Type B pancreatic cell (in vitro differentiated cells): ENCODE measurements around the gene ARHGEF17. TPM values are rescaled to one million over a fixed set of nuclear protein-coding genes. Genes with fewer than 3 reads are reported as not detected.

Experiments used
- DNase-seq: peaks from one replicate; pipeline ENCODE4 v3.0.0; 2021; ENCODE audit warnings: mixed read lengths; ENCODE audit not compliant: unreplicated experiment; ENCODE audit errors: extremely low spot score
- H3K27ac Mint-ChIP-seq: 2 replicates; pipeline ENCODE4 v1.8.0; 2021; ENCODE audit warnings: mild to moderate bottlenecking, mixed read lengths
- H3K27me3 Mint-ChIP-seq: 2 replicates; pipeline ENCODE4 v1.8.0; 2021; ENCODE audit warnings: mixed read lengths
- H3K36me3 Mint-ChIP-seq: 2 replicates; pipeline ENCODE4 v1.8.0; 2021; ENCODE audit warnings: mixed read lengths
- H3K4me1 Mint-ChIP-seq: one replicate; pipeline ENCODE4 v1.8.0; 2021; ENCODE audit warnings: mixed read lengths; ENCODE audit not compliant: unreplicated experiment
- H3K4me3 Mint-ChIP-seq: 2 replicates; pipeline ENCODE4 v1.8.0; 2021; ENCODE audit warnings: mild to moderate bottlenecking, mixed read lengths
- H3K9me3 Mint-ChIP-seq: 2 replicates; pipeline ENCODE4 v1.8.0; 2021; ENCODE audit warnings: mixed read lengths
- total RNA-seq: library from RNA; stranded (reverse); gene quantifications from 2 replicates; pipeline ENCODE4 v1.2.1, GENCODE V29; 2021; ENCODE audit warnings: low replicate concordance
- TF ChIP-seq, protein P1 (sequence below): fragments of 200-600 bp; sonication (generic); conservative IDR thresholded peaks from 2 replicates; pipeline ENCODE4 v1.5.0; 2021; ENCODE audit warnings: antibody characterized with exemption, mild to moderate bottlenecking

ARHGEF17 gene
- total RNA-seq, 1 donor from 2014 or later: 69.7 TPM

DNA sequence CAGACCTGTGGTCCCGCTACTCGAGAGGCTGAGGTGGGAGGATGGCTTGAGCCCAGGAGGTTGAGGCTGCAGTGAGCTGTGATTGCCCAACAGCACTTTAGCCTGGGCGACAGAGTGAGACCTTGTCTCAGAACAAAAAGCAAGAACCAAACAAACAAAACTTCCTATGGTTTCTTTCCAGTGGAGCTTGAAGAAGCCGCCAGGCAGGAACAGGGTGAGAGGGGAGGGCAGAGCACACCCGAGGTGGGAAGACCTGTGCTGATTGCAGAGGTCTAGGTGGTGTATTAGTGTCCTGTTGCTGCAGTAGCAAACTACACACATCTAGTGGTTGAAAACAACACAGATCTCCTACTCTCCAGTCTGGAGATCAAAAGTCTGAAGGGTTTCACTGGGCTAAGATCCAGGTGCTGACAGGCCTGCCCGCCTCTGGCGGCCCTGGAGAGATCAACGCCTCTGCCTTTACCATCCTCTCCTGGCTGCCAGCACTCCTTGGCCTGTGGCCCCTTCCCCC, 10.5 kb downstream of the ARHGEF17 start:
- peaks cover 62% of the 10 kb centered on the region for H3K4me1 Mint-ChIP-seq
- H3K4me3 Mint-ChIP-seq: no peak overlapping the region
- H3K27me3 Mint-ChIP-seq: no peaks in the 10 kb centered on the region
- no peaks in the 10 kb centered on the region for H3K9me3 Mint-ChIP-seq
- no peak for DNase-seq
- H3K27ac Mint-ChIP-seq: no peak overlapping the region
- H3K36me3 Mint-ChIP-seq: peaks cover 11% of the 10 kb centered on the region
- TF ChIP-seq, protein P1, sequence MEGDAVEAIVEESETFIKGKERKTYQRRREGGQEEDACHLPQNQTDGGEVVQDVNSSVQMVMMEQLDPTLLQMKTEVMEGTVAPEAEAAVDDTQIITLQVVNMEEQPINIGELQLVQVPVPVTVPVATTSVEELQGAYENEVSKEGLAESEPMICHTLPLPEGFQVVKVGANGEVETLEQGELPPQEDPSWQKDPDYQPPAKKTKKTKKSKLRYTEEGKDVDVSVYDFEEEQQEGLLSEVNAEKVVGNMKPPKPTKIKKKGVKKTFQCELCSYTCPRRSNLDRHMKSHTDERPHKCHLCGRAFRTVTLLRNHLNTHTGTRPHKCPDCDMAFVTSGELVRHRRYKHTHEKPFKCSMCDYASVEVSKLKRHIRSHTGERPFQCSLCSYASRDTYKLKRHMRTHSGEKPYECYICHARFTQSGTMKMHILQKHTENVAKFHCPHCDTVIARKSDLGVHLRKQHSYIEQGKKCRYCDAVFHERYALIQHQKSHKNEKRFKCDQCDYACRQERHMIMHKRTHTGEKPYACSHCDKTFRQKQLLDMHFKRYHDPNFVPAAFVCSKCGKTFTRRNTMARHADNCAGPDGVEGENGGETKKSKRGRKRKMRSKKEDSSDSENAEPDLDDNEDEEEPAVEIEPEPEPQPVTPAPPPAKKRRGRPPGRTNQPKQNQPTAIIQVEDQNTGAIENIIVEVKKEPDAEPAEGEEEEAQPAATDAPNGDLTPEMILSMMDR: no peak

DNA sequence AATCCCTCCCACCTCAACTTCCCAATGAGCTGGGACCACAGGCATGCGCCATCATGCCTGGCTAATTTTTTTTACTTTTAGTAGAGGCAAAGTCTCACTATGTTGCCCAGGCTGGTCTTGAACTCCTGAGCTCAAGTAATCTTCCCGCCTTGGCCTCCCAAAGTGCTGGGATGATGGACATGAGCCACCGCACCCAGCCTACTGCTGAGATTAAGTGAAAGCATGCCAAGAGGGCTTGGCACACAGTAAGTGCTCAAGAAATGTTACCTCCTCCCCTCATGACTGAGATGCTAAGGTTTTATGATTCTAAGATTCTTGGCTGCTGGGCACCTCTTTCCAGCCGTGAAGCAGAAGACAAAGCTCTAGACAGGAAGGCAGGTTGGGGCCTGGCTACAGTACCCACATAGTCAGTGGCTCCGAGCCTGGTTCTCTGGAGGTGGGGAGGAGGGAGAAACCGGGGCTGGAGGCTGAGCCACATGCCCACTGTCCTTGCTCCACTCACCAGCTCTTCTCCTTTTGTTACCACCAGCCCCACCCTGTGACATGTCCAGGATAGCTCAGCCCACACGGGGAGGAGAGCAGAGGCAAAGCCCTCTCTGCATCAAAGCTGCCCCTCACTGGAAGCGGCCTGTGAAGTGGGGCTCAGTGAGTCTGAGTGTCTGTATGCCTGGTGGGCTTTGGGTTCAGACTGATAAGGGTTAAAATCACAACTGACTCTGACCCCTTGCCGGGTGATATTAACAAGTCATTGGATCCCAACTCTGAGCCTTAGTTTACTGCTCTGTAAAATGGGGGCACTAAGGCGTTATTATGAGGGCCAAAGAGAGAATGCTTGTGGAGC, 12.9 kb downstream of the ARHGEF17 start:
- TF ChIP-seq, protein P1: no peak
- Mint-ChIP-seq H3K27ac (peak overlapping the region; percentile 78), H3K9me3 (no peaks in the 10 kb centered on the region), H3K27me3 (no peaks in the 10 kb centered on the region), H3K4me3 (peak overlapping the region; percentile 55), H3K36me3 (peaks cover 11% of the 10 kb centered on the region), H3K4me1 (peaks cover 61% of the 10 kb centered on the region)
- DNase-seq: no peak

DNA sequence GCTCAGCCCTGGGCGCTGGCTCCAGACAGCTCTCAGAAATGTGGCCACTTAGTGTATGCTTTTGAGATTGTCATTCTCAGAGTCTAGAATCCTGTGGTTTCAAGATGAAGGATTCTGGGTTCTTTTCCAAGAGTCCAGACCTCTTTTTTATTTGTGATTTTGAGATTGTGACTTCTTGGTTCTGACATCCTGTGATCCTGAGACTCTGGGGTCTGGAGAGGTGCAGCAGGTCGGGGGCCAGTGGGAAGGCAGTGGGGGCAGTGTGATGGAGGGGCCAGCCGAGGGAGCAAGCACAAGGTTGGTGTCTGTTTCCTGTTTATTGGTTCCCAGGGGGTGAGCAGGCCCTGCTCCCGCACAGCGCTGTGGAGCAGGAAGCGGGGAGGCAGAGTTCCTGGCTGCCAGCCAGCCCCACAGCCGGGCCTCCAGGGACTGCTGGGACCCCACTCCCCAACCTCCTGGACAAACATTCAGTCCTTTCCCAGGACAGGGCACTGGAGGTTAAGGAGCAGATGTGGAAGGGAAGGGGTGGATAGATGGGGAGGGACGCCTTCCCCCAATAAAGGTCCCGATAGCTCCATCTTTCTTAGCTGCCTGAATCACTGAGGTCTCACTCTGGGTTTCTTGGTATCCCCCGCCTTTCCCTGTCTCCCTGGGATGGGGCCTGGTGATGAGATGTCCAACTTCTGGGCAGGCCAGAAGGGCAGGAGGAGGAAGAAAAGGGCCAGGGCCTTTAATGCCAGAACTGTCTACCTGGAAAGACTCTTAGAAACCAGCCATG, 13.7 kb downstream of the ARHGEF17 start:
- peaks cover 55% of the 10 kb centered on the region for H3K4me1 Mint-ChIP-seq
- DNase-seq: no peak

DNA sequence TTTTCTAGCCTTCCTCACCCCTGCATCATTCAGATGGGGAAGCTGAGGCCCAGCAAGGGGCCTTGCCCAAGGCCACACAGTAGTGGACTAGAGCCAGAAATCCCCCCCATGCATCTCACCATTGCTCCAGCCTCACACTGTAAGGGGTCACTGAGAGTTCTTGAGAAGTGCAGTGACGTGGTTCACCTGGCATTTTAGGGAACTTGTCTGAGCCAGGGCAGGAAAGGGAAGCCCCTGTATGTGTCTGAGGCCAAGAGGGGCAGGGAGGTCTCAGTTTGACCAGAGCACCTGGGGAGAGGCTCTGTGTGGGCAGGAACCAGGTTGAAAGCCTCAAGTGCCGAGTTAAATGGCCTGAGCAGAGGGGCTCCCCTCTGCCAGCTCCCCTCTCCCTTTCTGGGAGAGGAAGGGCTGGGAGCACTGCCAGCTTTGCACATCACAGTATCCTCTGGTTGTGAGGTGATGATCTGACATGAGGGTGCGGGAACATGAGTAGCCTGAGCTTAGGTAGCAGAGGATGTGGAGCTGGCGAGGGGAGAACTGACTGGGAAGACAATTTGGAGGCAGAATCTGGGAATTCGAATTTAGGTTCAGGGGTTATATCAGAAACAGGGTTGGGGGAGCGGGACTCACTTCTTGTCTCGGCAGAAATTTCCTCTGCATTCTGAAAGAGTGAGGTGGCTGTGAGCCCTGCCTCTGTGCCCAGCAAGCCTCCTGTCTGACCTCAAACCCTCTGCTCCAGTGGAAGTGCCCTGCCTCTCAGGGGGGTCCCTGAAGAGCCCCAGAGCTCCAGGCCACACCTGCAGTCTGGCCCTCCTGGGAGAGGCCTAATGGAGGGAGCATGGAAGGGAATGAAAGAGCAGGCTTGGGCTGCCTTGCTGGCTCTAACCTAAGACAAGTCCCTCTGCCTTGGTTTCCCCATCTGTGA, 14.6 kb downstream of the ARHGEF17 start:
- no peak for DNase-seq
- Mint-ChIP-seq H3K27me3 (no peaks in the 10 kb centered on the region), H3K4me1 (peaks cover 64% of the 10 kb centered on the region), H3K36me3 (peaks cover 11% of the 10 kb centered on the region), H3K9me3 (no peaks in the 10 kb centered on the region), H3K27ac (peak overlapping the region; percentile 78), H3K4me3 (peak overlapping the region; percentile 64)
- TF ChIP-seq, protein P1: no peak

More for the DNA sequence above, 13.7 kb downstream of the ARHGEF17 start:
- Mint-ChIP-seq H3K36me3 (peaks cover 4% of the 10 kb centered on the region), H3K27me3 (no peaks in the 10 kb centered on the region), H3K9me3 (no peaks in the 10 kb centered on the region), H3K4me3 (peak overlapping the region; percentile 64), H3K27ac (peak overlapping the region; percentile 78)
- TF ChIP-seq, protein P1: no peak

DNA sequence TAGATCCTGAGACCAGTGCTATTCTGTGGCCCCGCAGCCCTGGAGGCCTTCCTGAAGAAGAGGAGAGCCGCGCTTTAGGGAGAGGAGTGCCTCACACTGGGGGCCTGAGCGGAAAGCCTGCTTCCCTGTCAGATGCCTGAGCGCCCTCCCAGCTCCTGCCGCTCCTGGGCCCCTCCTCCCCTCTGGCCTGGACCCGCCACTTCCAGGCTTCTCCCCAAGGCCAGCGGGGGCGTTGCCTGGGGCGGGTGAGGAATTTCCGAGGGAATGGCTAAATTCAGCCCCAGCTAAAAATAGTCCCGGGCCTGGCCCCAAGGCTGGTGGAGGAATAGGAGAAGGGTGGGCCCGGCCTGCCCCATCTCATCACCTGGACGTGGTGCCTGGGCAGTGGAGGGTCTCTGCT, 15.4 kb downstream of the ARHGEF17 start:
- Mint-ChIP-seq H3K27ac (no peak overlapping the region), H3K9me3 (no peaks in the 10 kb centered on the region), H3K4me3 (no peak overlapping the region), H3K4me1 (peaks cover 72% of the 10 kb centered on the region), H3K36me3 (peaks cover 14% of the 10 kb centered on the region), H3K27me3 (no peaks in the 10 kb centered on the region)
- TF ChIP-seq, protein P1: no peak
- DNase-seq: no peak
